ENCODE results near the gene CDCA7L.

CDCA7L gene, protein sequence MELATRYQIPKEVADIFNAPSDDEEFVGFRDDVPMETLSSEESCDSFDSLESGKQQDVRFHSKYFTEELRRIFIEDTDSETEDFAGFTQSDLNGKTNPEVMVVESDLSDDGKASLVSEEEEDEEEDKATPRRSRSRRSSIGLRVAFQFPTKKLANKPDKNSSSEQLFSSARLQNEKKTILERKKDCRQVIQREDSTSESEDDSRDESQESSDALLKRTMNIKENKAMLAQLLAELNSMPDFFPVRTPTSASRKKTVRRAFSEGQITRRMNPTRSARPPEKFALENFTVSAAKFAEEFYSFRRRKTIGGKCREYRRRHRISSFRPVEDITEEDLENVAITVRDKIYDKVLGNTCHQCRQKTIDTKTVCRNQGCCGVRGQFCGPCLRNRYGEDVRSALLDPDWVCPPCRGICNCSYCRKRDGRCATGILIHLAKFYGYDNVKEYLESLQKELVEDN

DNA sequence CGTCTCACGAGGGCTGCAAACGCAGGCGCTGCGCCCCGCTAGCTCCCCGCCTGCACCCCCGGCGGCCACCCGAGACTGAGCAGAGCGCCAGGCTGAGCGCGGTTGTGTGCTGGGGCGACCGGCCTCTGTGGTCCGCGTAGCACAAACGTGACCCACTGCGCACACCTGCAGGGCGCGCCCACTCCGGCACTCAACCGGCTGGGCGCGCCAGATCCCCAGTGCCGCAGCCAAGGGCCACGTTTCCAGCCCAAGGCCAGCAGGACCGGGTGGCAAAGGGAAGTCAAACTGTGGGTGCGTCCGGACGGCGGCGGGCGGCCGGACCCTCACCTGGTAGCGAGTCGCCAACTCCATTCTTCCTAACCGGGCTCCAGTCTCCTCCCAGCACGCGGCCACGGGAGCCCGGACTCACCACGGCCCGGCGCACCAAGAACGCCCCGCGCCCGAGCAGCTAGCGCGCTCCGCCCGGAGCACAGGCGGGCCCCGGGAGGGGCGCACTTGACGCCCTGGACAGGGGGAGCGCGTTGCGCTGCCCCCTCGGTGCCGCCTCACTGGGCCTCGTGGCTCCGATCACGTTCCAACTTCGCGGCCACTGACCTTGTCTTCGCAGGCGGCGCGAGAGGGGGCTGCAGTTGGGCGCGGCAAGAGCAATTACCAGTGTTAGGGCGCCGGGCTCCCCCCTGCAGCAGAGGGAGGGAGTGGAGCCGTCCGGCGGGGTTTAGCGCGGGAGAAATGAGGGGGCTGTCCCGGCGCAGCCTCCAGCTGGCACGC is at the start of gene CDCA7L:
TSS of gene CDCA7L (minus strand) at position 446 of the 768 bp plus-strand sequence. CDS start at position 351, 95 bp downstream.
- DNase-seq (ENCODE audit: low spot score): peak; percentile 93

DNA sequence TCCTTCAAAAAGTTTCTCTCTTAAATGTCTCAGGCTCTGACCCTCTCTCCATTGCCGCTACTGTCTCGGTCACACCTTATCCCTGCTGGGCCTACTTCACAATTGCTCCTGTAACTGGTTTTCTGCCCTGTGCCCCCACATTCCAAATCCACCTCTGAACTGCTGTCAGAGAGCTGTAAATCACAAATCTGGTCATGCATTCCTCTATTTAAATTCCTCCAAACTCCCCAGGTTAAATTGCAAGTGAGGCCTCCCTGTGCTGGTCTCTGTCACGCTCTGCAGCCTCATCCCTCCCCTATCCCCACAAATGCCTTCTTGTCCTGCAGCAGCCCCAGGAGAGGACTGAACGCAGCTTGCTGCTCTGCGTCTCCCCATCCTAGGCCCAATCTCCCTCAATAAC is 40.4 kb upstream of the CDCA7L start:
- no peak for DNase-seq (ENCODE audit: low spot score)

DNA sequence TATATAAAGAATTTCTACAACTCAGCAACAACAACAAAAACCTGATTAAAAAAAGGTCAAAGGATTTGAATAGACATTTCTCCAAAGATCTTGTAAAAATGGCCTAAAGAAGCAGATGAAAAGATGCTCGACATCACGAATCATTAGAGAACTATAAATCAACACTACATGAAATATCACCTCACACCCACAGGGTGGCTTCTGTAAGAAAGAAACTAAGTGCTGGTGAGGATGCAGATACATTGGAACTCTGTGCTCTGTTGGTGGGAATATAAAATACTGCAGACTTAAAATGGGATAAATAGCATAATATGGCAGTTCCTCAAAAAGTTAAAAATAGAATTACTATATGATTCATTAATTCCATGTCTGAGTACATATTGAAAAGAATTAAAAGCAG is 38.3 kb upstream of the CDCA7L start:
- no peak for DNase-seq (ENCODE audit: low spot score)

DNA sequence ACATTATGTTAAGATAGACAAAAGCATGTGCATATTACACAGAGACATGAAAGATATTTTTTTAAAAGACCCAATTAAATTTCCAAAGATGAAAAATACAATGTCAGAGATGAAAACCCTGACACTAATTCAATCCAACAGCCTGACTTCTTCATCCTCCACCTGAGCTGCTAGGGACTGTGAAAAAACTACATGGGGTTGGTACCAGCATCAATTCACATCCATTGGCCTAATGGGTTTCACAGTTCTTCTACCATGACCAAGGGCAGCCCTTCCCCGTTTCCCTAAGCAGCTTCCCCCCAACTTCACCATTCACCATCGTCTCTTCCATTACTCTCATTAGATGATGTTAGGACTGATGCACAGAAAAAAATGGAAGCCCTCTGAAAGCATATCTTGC is 37.4 kb upstream of the CDCA7L start:
- DNase-seq (ENCODE audit: low spot score): no peak

DNA sequence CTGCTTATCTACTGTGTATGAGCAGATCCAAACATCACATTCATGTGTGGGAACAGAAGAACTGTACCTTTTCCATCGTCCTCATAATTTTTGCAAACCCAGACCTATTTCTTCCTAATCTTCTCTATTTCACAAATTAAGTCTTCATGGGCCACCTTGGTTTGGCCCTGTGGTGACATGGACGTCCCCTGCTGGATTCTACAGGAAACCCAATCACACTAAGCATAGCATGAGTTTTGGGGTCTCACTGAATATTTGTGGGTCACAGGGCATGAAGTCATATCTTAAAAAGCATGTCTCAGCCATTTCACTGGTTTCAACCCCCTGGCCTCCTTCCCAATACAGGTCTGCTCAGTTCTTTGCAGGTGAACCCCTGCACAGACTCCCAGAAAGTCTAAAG is 35.8 kb upstream of the CDCA7L start:
- no peak for DNase-seq (ENCODE audit: low spot score)

DNA sequence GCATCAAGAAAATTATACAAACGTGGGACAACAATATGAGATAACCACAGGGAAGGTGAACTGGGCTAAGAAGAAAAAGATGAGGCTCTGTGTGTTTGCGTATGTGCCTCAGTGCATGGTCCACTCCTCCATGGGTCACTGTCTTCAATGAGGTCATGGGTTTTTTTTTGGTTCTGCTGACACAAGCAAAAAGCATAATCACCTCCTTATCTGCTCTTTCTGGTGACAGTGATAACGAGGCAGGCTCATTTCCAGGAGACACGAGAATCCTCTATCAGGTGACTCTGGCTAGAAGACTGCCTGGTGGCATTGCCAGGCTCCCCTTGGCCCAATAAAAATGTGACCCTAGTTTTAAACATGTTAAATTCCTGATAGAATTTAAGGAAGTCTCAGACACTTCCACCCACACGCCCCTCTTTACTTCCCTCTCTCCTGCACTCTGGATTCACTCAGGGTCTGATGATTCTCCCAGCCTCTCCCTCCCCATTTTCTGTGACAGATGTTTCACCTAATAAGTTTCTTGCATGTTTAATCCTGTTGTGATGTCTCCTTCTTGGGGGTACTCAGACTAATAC is 35.3 kb upstream of the CDCA7L start:
- DNase-seq (ENCODE audit: low spot score): no peak

DNA sequence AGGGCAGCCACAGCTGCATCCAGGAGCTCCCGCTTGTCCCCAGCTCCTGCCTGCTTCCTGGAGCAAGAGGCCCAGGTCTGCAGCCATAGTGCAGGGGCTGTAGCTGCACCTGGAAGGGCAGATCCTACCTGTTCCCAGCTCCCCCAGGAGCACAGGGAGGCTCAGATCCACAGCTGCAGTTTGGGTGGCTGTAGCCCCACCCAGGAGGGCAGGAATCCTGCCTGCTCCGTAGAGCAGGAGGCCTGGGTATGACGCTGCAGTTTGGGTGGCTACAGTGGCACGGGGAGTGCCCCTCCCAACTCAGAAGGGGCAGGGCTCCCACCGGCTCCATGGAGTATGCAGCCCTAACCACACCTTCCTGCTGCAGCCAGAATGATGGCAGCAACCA is 26.7 kb upstream of the CDCA7L start:
- DNase-seq (ENCODE audit: low spot score): peak; percentile 93

DNA sequence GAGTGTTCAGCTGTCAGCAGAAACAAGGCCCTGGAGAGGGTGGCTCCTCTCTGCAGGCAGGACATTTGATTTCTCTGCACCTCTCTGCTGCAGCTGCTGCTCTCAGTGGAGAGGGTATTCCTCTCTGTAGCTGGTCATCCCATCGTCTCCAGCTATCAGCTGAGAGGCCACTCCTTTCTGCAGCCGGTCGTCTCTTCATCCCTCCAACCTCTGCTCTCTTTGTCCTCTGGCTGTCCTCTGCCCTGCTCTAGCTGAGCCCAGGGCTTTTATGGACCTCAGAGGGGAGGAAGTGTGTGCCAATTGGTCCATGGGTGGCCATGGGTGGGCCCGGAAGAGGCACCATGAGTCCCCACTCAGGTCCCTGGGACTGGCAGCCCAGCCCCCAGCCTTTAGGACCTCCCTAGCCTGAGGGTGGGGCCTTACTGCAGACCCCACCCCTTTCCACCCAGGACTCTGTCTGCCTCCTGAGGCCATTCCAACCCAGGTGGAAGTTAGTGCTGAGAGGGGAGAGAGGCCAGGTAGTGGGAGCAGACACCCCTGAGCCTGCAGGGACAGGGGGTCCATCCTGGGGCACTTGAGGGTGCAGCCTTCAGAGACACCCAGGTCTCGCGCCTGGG is 26.2 kb upstream of the CDCA7L start:
- peak; percentile 91 for DNase-seq (ENCODE audit: low spot score)

DNA sequence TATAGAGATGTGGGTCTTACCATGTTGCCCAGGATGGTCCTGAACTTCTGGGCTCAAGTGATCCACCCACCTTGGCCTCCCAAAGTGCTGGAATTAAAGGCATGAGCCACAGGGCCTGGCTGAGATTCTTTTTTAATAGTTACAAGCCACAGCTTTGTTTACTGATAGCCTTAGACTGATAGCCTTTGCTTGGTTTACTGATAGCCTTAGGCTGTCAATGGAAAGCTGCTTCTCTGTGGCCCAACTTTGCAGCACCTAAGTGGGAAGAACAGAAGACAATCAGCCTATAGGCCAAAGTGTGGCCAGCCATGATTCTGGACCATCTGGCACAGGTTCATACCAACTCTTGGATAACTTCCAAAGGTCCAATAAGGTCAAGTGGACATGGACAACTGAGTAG is 24.1 kb upstream of the CDCA7L start:
- DNase-seq (ENCODE audit: low spot score): no peak

DNA sequence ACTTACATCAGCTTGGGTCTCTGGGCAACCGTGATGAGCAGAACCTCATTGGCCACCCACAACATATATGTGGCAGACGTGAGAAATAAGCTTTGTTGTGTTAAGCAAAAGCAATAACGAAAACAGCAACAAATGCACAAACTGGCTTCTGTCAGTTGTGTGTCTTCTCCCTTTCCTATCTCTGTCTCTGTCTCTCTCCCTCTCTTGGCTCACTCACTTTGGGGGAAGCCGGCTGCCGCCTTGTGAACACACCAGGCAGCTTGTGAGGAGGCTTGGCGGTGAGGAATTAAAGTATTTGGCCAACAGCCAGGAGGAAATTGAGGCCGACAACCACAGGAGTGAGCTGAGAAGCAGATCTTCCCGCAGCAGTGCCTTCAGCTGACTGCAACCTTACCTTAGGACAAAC is 21.9 kb upstream of the CDCA7L start:
- no peak for DNase-seq (ENCODE audit: low spot score)

DNA sequence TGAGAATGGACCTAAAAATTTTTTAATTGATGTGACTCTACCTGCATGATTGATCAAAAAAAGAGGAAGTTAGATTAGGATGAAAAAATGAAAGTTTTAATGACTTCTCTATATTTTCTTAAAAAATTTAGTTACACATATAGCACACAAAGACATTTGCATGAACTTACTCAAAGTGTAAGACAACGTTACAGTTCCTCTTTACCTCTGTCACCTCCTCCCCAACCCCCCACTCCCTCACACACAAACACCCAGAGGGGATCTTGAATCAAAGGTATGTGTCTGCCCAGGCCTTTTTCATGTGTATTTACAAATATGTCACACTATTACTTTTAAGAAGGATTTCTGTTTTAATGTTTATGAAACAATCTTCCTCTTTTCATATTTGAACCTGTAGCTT is 20.6 kb upstream of the CDCA7L start:
- no peak for DNase-seq (ENCODE audit: low spot score)

DNA sequence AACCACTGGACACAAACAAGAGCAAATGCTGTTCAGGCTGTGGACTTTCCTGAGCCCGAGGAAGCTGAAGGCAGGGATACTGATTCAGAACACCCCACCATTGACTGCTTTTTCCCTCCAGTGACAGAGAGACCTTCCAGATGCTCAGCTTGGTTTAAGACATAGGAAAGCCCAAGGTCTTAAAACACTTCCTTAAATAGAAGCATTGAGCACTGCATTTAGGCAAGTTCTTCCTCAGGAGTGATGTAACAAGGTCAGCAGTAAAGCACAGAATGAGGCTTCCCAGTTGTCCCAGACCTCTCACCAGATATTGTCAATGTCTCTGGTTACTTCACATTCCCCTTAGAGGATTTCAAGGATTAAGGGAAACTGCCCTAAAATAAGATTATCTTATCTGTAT is 19.6 kb upstream of the CDCA7L start:
- no peak for DNase-seq (ENCODE audit: low spot score)

DNA sequence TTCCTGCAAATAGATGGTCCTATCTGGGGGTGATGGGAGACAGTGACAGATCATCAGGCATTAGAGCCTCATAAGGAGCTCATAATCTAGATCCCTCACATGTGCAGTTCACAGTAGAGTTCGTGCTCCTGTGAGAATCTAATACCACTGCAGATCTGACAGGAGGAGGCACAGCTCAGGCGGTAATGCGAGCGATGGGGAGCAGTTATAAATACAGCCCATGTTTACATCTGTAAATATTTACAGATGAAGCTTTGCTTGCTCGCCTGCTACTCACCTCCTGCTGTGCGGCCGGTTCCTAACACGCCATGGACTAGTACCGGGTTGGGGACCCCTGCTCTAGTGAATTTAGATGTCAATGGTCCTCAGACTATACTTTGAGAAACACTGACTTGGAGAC is 17.0 kb upstream of the CDCA7L start:
- DNase-seq (ENCODE audit: low spot score): no peak

DNA sequence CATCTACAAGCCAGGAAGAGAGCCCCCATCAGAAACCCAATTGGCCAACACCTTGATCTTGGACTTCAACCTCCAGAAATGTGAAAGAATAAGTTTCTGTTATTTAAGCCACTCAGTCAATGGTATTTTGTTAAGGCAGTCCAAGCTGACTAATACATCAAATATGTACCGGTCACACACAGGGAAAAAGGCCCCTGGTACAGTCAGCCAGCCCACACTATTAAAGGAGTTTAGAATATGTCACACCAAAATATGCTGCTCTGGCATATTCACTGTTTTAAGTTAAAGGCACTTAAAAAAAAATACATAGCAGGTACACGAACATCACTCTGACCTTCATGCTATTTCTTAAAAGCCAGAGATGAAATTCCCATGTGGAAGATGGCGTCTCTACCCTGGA is 15.2 kb upstream of the CDCA7L start:
- DNase-seq (ENCODE audit: low spot score): peak; percentile 79

DNA sequence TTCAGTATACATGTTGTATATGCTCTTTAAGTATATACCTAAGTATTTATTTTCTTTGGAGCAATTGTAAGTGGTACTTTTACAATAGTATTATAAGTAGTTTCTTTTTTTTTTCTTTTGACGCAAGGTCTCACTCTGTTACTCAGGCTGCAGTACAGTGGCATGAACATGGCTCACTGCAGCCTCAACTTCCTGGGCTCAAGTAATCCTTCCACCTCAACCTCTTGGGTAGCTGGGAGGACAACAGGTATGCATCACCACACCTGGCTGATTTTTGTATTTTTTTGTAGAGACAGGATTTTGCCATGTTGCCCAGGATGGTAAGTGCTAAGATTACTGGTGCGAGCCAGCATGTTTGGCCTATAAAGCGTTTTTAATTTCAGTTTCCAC is 13.7 kb upstream of the CDCA7L start:
- no peak for DNase-seq (ENCODE audit: low spot score)

DNA sequence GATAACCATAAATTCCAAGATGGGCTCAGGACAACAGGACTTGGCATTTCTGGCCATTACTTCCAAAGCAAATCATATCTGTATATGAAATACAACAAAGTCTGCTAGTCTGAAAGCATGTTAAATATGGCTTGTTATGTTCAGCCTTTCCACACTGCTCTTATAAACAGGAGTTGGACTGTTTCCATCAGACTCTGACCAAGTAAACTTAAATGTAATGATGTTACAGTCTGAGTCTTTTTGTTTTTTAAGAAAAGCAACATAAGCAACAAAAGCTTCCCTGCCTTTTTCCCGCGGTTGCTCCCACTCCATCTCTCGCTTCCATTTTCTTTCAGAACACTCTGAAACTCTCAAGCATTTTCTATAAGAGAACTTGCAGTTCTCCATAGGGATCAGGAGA is 8.1 kb upstream of the CDCA7L start:
- DNase-seq (ENCODE audit: low spot score): no peak

DNA sequence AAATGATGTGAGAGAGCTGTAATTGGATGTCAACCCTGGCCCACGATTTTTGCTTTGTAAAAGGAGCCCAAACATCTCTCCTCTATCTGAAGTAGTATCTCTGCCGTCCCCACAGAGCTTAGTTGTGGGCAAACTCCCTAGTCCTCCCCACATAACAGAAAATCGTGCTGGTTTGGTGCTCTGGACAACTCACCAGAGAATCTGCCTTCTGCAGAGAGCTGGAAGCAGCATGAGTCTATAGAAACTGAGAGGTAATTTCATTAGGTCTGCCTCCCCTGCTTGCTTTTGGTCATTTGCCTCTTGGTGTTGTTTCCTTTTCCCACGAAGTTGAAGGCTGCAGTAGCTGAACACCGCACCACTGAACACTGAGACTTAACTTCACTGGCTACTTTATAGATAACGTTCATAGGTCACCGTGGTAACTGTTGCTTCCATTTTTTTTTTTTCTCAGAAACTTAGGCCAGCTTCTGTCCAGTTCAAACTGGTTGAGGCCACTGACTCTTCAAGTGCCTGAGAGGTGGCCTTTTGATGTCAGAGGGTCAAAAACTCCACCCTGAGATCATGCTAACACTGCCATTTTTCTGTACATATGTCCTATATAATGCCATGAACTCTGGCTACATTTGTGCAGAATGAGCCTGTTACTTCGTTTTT is 3.3 kb upstream of the CDCA7L start:
- no peak for DNase-seq (ENCODE audit: low spot score)

DNA sequence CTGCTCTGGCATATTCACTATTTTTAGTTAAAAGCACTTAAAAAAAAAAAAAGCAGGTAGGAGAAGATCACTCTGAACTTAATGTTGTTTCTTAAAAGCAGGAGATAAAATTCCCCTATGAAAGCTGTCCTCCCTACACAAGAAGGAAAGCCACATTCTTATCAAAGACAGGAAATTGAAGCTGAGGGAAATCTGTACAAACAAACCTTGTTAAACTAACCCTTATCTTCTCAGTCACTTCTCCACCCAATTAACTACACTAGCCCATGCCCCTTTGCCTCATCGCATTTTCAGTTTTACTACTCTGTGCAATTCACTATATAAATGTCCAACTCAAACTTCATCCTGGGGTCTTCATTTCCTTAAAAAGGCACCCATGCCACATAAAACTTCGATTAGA is 2.7 kb upstream of the CDCA7L start:
- no peak for DNase-seq (ENCODE audit: low spot score)

DNA sequence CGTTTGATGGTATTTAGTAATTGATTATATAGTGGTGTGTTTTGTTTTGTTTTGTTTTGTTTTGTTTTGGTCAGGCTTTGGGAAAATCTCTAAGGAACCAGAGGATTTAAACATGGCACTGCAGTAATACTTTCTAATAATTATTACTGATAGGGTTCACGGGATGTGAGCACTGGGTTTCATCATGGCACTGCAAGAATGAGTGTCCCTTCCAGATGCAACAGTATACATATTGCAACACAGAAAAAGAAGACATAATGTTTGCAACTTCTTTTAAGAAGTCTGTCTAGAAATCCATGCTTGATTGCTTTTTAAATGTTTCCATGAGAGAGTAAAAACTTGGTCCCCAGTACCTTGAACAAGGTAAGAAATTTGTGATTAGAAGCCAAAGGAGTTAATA is 2.2 kb upstream of the CDCA7L start:
- no peak for DNase-seq (ENCODE audit: low spot score)

DNA sequence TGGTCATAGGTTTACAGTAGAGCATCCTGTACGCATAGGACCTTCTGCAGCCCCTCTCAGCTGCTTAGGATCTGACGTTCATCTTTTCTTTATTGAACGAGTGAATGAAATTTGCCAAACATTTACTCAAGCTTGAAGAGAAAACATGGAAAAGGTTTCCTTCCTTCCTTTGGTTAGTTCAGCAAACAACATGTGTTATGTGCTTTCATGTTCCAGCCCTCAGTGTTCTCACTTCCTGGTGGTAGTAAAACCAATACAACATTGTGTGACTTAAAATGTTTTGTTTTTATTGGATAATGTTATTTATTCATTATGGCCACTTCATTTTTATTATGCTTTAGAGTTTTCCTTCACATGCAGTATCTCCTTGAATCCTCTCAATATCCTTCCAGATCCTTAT is 1.4 kb upstream of the CDCA7L start:
- no peak for DNase-seq (ENCODE audit: low spot score)

DNA sequence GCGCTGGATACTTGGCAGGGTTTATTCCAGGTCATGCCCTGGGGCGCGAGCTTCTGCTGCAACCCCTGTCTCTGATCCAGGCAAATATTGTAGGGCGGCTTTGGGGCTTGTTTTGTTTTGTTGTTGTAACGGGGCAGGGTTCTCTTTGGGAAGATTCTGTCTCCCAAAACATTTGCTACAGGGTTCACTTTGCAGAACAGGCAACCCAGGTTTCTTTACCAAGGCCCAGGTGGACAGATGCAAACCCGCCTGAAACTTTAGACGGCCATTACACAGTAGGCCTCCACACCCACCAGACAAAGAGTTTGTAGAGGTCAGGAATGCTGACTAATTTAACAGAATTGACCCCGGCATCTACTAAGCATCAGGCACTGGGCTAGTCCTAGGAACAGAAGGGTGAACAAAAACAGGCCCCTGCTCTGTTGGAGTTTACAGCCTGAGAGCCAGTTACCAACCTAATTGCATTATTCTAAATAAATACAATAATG is 567 bp upstream of the CDCA7L start:
- DNase-seq (ENCODE audit: low spot score): no peak
